Epidermal melanocyte (primary cell): Measurements from ENCODE around the gene SGPL1.

ENCODE experiments used
- DNase-seq: peaks from one replicate; pipeline ENCODE4 v3.0.0; 2011; ENCODE audit warnings: low spot score; ENCODE audit not compliant: insufficient read length

The SGPL1 gene

DNA sequence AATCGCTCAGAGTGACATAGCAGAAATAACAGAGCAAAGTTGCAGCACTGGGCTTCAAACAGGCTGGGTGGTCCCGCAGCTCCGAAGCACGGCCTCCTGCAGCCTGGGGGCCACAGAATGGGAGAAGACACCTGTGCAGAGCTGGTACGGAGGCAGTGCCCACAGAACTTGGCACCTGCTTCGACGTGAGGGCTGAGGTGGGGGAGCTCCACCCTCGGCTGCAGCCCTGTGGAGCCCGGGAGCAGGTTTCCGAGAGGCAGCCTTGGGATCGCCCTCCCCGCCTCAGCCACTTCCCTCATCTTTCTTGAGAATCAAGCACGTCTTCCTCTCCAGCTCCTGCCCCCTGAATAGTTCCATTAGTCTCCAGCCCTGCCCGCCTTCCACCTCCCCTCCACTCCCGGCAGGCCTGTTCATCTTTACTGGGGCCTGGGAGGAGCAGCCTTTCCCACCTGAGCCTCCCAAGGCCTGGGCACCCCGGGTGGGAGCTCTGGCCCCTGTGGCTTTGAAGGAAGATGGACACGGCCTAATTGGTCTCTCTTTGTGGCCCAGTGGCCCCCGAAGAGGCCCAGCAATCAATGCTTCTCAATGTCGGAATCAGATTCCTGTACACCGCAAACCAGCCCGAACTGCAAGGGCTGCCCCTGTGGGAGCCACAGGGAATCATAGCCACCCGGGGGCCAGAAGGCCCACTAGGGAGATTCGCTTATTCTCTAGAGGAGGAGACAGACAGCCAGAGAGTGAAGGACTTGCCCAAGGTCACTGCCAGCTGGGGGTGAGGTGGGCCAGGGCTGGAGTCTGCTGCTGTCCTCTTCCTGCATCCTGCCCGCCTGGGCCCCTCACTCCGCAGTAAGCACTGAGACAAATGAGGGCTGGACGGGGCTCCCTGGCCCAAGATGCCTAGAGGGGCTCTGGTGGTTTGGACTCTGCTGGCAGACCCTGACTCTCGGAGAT is 89.6 kb downstream of the SGPL1 start:
- DNase-seq = no peak

- no peak for DNase-seq
Observed at GRCh38 chr10:70906031-70906783, 90.5 kb downstream of the SGPL1 start.

DNA sequence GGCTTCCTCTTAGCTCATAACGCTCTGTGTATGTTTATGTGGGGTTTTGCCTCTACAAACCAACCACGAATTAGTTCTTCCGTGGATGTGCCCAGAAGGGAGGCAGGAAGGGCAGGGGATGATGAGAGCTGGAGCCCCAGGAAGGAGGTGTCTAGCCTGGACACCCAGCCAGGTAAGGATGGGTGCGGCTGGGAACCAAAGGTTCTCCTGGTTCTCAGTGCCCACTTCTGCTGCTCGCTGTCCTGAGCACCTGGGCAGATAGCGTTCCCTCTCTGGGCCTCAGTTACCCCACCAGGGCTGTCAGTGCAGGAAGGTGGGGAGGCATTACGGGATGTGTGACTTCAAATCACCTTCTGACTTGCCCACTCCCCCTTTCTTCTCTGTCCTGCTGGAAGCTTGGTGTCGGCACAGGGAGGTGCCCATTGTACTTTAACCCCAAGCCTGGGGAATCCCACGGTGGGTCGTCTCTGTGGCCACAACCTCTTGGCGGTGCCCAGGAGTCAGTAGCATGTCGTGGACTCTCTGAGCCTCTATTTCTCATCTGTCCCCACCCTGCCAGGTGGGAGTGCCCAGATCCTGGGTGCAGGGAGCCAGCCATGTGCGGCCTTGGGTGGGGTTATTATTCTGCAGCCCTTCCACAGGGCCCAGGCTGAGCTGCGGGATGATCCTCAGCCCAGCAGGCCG is 91.3 kb downstream of the SGPL1 start:
- DNase-seq = no peak

- DNase-seq = no peak
Observed at GRCh38 chr10:70907637-70908405, 92.1 kb downstream of the SGPL1 start.

DNA sequence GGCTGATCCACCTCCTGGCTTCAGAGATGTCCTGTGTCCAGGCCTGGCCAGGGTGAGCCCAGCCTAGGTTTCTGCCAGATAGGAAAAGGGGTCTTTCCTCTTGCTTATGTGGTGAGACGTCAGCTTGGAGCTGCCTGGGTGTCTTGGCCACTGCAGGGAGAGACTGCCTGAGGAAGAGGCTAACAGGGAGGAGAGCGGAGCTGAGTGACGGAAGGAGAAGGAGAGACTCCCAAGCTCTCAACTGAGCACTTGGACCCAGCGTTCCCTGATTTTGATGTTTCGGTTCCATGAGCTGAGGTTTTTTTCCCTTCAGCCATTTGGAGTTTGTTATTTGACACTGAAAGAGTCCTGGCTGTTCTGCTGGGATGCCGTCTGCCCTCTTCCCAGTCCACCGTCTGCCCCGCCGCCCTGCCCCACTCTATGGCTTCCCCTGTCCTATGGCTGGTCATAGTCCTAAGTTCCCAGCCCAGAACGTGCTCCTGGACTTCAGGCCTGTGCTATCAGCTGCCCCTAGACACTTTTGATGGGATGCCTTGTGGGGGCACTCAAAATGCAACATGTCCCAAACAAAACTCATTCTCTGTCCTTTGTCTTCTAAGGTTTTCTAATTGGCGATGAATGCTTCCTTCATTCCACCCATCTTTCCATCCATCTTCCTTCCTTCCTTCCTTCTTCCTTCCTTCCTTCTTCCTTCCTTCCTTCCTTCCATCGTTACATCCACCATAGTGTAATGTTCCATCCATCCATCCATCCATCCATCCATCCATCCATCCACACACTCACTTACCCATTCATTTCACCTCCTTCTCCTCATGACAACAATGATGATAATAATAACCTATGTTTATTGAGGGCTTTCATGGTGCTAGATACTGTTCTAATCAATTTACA is 92.9 kb downstream of the SGPL1 start:
- no peak for DNase-seq

DNA sequence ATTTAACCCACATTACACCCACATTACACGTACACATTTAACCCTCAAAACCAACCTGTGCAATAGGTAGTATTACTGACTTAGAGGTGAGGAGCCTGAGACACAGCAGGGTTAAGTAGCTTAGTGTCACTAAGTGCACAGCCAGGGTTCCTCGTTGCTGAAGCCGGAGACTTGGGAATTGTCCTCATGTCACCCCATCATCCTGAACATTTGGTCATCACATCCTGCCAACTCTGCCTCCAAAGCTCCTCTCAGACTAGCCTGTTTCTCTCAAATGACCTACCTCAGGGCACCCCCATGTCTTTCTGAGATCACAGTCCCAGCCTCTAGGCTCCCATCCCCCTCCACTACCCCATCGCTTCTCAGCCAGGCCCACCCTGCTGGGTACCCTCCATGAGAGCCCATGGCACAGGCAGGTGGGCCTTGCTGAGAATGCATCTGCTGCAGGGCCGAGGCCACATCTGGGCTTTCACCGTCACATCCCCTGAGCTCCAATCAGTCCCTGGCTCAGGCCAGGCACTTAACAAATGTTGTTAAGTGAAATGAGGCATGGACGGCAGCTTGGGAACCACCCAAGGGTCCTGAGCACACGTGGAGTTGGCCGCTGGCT is 93.7 kb downstream of the SGPL1 start:
- no peak for DNase-seq

- no peak for DNase-seq
Observed at GRCh38 chr10:70910486-70911341, 95.0 kb downstream of the SGPL1 start.

GRCh38 chr10:70911386-70911785 is 95.6 kb downstream of the SGPL1 start:
- DNase-seq = no peak

GRCh38 chr10:70912556-70912955 is 96.8 kb downstream of the SGPL1 start:
- DNase-seq = no peak

GRCh38 chr10:70913191-70913892 is 97.6 kb downstream of the SGPL1 start:
- DNase-seq = no peak

- DNase-seq = no peak
Observed at GRCh38 chr10:70913893-70914240, 98.1 kb downstream of the SGPL1 start.

- no peak for DNase-seq
Observed at GRCh38 chr10:70914316-70914864, 98.6 kb downstream of the SGPL1 start.

GRCh38 chr10:70915206-70915605 is 99.5 kb downstream of the SGPL1 start:
- no peak for DNase-seq

DNA sequence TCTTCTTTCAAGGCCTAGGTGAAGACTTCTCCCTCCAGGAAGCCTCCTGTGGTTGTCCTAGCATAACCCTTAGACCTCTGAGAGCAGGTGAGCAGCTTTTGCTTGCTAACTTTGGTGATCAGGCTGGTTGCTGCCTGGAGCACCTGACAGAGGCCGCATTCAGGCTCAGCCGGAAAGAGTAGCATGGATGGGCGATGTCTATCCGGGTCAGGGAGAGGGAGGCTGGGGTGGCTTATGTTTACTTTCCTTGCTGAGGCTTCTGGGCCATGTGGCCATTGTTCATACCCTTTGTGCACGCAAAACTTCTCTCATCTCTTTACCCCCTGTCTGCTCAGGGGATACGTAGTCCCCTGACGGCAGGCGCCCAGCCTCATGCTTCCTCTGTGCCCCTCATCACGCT is 100.1 kb downstream of the SGPL1 start:
- no peak for DNase-seq

DNA sequence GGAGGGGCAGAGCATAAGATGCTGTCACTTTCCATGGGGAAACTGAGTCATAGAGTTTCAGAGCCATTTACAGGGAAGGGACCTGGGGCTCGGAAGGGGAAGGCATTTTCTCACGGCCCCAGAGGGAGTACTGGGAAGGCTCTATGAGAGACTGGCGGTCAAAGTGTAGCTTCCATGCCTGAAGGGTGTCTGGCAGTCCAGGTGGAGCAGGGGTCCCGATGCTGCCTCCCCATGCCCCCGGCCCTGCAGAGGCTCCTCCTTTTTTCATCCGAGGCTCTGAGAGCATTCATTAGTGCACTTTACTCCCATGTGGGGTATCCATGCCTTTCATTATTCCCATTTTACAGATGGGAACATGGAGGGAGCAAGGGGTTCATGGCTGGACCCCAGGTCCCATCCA is 100.5 kb downstream of the SGPL1 start:
- no peak for DNase-seq

DNA sequence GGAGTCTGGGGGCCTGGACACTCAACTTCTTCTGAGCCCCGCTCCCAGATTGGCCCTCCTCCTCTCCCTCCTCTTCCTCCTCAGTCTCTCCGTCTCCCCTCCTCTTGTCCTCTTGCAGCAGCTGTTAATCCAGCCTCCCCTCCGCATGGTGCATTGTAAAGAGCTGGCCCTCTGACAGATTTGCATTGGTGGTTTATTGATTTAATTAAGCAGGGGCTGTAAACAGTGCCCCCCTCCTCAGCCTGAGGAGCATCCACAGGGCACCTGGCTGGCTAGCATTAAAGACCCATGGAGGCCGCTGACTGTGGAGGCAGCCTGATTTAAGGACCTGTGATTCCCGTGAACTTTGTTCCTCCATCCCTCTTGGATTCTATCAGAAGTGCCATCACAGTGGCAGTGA is 101.5 kb downstream of the SGPL1 start:
- DNase-seq = no peak

DNA sequence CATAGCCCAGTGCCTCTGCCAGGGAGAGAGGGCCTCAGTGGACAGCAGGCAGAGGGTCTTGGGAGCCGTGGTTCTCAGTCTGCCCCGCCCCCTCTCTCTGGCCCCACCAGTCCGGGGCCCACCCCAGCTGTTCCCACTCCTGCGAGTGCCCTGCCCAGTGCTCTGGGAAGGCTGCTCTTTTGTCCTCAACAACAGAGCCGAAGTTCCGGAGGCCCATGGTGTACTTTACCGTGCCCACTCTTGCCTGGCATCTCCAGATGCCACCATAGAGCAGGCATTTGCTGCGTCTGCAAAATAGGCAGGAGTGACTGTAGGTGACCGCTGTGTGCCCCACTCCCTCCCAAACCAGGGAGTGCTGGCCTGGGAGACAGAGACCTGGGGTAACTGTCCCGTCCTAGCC is 101.9 kb downstream of the SGPL1 start:
- no peak for DNase-seq
